Tibial nerve (tissue), 4 donors: ENCODE data around the gene NDEL1. TPM values are rescaled to one million over a fixed set of nuclear protein-coding genes. Genes with fewer than 3 reads are reported as not detected.
A peak's percentile ranks its signal among the peaks of the same experiment; 100 is the strongest.

Experiments used
- DNase-seq, 2 donors: peaks; one replicate each; pipeline ENCODE4 v3.0.0-alpha.2; 2019; ENCODE audit warnings: low spot score in 2 of 2
- H3K27ac ChIP-seq, 4 donors: fragments of 200-600 bp; sonication (generic) in 3 of 4; one replicate each; pipeline ENCODE4 v1.5.1; 2017 to 2019; ENCODE audit warnings: mild to moderate bottlenecking in 1 of 4
- H3K27me3 ChIP-seq, 2 donors: fragments of 200-600 bp; sonication (generic) in 1 of 2; one replicate each; pipeline versions ENCODE4 v1.5.1 to v1.6.0; 2017 to 2019
- H3K36me3 ChIP-seq, 3 donors: fragments of 200-600 bp; sonication (generic); one replicate each; pipeline ENCODE4 v1.5.1; 2018 to 2019
- H3K4me1 ChIP-seq, 4 donors: fragments of 200-600 bp; sonication (generic) in 3 of 4; one replicate each; pipeline ENCODE4 v1.5.1; 2017 to 2019
- H3K4me3 ChIP-seq, 4 donors: fragments of 200-600 bp; sonication (generic) in 3 of 4; one replicate each; pipeline ENCODE4 v1.5.1; 2017 to 2019; ENCODE audit warnings: mild to moderate bottlenecking in 1 of 4, moderate library complexity in 1 of 4
- H3K9me3 ChIP-seq, 4 donors: fragments of 200-600 bp; sonication (generic) in 3 of 4; one replicate each; pipeline ENCODE4 v1.5.1; 2017 to 2019
- EP300 ChIP-seq, 2 donors: sonication (generic); formaldehyde crosslinking; IDR thresholded peaks; one replicate each; pipeline ENCODE4 v1.6.1; 2017; ENCODE audit warnings: antibody characterized with exemption in 2 of 2, mild to moderate bottlenecking in 1 of 2
- POLR2A ChIP-seq, 2 donors: fragments of 450-650 bp; IDR thresholded peaks; one replicate each; pipeline ENCODE4 v1.6.1; 2017; ENCODE audit warnings: antibody characterized with exemption in 2 of 2, mild to moderate bottlenecking in 2 of 2, moderate library complexity in 2 of 2
- WGBS, 2 donors: methylation state at CpG; one replicate each; pipeline ENCODE4 v1.1.5; 2018; 5-methylcytosine and 5-hydroxymethylcytosine counted together
- total RNA-seq, 4 donors: library from RNA; depleted of rRNA; stranded (reverse); fragments of >200 nt; gene quantifications; one replicate each; pipeline ENCODE4 v1.1.0, GENCODE V29; 2016
- TF ChIP-seq, protein P1 (sequence below), 5 experiments: fragments of 200-600 bp in 3 of 5; fragments of 450-650 bp in 2 of 5; sonication (generic) in 3 of 5; IDR thresholded peaks; one replicate each; pipeline ENCODE4 v1.5.1; 2016 to 2019; ENCODE audit warnings: antibody characterized with exemption in 5 of 5, mild to moderate bottlenecking in 3 of 5, moderate library complexity in 2 of 5

The NDEL1 gene
- total RNA-seq, 4 donors from 2014 or later: 63.6 to 102 (median 84.1) TPM

DNA sequence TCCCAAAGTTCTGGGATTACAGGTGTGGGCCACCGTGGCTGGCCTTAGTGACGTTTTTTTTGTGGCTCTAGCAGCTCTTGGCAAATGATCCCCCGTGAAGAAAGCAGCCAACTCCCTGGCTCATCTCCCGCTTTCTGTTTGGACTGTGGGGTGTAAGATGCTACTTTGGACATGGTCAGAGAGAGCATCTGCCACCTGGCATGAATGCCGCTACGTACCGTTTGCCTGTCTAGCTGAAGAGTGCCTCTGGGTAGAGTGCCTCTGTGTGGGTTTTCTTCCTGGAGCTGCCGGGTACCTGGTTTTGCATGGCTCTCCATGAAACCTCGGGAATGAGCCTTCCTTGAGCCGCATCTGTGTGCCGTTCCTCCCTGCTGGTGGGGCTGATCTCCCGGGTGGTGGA is 34.3 kb downstream of the NDEL1 start:
- TF ChIP-seq, protein P1, sequence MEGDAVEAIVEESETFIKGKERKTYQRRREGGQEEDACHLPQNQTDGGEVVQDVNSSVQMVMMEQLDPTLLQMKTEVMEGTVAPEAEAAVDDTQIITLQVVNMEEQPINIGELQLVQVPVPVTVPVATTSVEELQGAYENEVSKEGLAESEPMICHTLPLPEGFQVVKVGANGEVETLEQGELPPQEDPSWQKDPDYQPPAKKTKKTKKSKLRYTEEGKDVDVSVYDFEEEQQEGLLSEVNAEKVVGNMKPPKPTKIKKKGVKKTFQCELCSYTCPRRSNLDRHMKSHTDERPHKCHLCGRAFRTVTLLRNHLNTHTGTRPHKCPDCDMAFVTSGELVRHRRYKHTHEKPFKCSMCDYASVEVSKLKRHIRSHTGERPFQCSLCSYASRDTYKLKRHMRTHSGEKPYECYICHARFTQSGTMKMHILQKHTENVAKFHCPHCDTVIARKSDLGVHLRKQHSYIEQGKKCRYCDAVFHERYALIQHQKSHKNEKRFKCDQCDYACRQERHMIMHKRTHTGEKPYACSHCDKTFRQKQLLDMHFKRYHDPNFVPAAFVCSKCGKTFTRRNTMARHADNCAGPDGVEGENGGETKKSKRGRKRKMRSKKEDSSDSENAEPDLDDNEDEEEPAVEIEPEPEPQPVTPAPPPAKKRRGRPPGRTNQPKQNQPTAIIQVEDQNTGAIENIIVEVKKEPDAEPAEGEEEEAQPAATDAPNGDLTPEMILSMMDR (IDR thresholded peaks at IDR 0.05): no peak
- TF ChIP-seq POLR2A (IDR thresholded peaks at IDR 0.05): no peak
- no peak for TF ChIP-seq EP300 (IDR thresholded peaks at IDR 0.05)
- H3K4me1 ChIP-seq: peaks cover 0 to 57% (median 15%) of the 10 kb centered on the region in 4 donors
- no peaks in the 10 kb centered on the region for H3K9me3 ChIP-seq
- peak overlapping the region in 2 of 4 donors; percentile 46 to 60 for H3K27ac ChIP-seq
- peaks cover 3 to 77% (median 4%) of the 10 kb centered on the region in 3 donors for H3K36me3 ChIP-seq
- WGBS, 2 donors: 81 to 88% methylated on average over 5 to 12 of the region's 12 CpGs
- H3K27me3 ChIP-seq: no peaks in the 10 kb centered on the region
- H3K4me3 ChIP-seq: no peak overlapping the region
- no peak for DNase-seq

DNA sequence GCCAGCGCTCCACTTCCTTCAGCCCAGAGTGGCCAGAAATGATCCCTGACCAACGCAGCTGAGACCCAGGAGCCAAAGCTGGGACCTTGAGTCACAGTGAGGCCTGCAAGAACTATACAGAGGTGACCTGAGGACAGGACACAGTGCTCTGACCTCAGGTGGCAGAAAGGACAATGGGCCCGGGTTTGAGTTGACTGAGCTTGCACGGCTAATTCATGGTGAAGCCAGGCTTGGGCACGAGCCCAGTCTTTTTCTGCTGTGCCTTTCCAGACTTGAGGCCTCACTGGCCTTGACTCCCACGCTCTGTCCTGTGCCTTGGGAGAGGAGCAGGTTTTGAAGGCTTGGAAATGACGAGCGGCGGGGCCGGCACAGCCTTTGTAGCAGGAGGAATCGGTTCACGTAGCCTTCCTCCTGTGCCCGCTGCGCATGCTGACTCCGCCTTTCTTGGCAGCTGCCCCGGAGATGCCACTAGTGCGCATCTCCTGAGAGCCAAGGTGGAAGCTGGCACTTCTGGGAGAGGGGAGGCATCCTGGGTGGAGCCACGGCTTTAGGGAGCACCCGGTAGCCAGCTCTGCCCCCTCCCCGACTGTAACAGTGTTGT is 34.9 kb downstream of the NDEL1 start:
- no peak overlapping the region for H3K4me3 ChIP-seq
- H3K4me1 ChIP-seq: peaks cover 0 to 51% (median 9%) of the 10 kb centered on the region in 4 donors
- H3K27ac ChIP-seq: peak overlapping the region in 2 of 4 donors; percentile 46 to 60
- 57 to 78% methylated on average over 10 to 20 of the region's 20 CpGs for WGBS, 2 donors
- DNase-seq: no peak
- peaks cover 3 to 82% (median 6%) of the 10 kb centered on the region in 3 donors for H3K36me3 ChIP-seq
- no peaks in the 10 kb centered on the region for H3K9me3 ChIP-seq
- no peaks in the 10 kb centered on the region for H3K27me3 ChIP-seq
- TF ChIP-seq EP300 (IDR thresholded peaks at IDR 0.05) (no peak), POLR2A (IDR thresholded peaks at IDR 0.05) (no peak)
- TF ChIP-seq, protein P1 (IDR thresholded peaks at IDR 0.05): no peak

DNA sequence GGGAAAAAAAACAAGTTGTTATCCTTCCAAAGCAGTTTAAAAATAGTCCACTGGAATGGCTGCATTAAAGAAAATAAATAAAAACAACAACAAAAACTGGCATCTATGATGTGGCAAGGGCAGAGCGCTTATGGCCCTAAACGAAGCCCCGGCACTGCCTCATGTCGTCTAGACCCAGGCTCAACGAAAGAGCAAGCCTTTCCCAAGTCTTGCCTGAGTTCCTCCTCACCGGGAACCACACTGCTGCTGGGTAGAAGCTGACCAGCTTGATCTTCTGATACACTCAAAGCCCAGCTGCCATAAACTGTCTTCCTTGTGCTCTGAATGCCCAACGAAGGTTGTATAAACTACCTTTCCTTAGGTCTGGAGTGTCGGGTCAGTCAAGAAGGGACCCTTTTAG is 37.0 kb downstream of the NDEL1 start:
- Histone ChIP-seq H3K27ac (no peak overlapping the region), H3K9me3 (no peaks in the 10 kb centered on the region), H3K36me3 (peaks cover 0 to 91% (median 6%) of the 10 kb centered on the region in 3 donors), H3K4me1 (peaks cover 0 to 35% (median 0%) of the 10 kb centered on the region in 4 donors), H3K4me3 (no peak overlapping the region), H3K27me3 (no peaks in the 10 kb centered on the region)
- DNase-seq: no peak
- no peak for TF ChIP-seq POLR2A (IDR thresholded peaks at IDR 0.05)
- TF ChIP-seq, protein P1 (IDR thresholded peaks at IDR 0.05): no peak
- TF ChIP-seq EP300 (IDR thresholded peaks at IDR 0.05): no peak
- WGBS, 2 donors: 70 to 81% methylated on average over 8 of the region's 8 CpGs

DNA sequence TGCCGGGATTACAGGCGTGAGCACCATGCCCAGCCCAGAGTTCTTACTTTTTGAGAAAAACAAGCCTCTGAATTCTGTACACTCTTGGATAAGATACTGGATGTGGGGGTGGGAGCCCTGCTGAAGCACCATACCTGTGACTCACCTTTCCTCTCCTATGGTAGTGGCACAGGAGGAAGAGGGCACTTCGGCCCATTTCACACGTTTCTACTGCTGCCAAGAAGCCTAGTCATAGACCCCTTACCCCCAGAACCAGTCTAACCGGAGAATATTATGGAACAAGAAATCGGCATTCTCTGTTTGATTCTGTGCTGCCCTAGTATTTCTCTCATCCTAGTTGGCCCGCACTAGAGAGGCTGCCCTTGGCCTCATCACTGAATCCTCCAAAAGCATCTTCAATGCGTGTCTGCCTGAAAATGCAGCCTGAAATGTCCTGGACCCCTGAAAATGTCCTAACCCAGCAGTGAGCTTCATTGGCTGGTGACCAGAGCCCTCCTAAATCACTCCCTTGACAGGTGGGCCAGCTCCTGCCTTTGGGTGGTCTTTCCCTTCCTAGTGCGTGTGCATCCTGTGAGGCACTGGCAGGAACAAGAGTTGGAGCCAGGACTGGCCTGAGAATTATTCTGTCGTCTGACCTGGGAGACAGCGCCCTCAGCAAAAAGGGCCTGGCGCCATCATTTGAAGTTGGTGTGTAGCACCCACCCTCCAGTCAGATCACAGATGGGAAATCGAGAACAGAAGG is 37.9 kb downstream of the NDEL1 start:
- peaks cover 0 to 88% (median 6%) of the 10 kb centered on the region in 3 donors for H3K36me3 ChIP-seq
- DNase-seq: no peak
- WGBS, 2 donors: 92 to 95% methylated on average over 13 of the region's 13 CpGs

More for the DNA sequence above, 37.9 kb downstream of the NDEL1 start:
- Histone ChIP-seq H3K27ac (no peak overlapping the region), H3K4me1 (peaks cover 0 to 36% (median 2%) of the 10 kb centered on the region in 4 donors), H3K4me3 (no peak overlapping the region), H3K9me3 (no peaks in the 10 kb centered on the region), H3K27me3 (no peaks in the 10 kb centered on the region)
- TF ChIP-seq POLR2A (IDR thresholded peaks at IDR 0.05): no peak
- TF ChIP-seq, protein P1 (IDR thresholded peaks at IDR 0.05): no peak
- TF ChIP-seq EP300 (IDR thresholded peaks at IDR 0.05): no peak
